Esophagus muscularis mucosa (tissue), 3 donors: ENCODE results near the gene PHF19.

ENCODE experiments used
- CTCF ChIP-seq, 3 experiments: fragments of 200-600 bp in 2 of 3; fragments of 450-650 bp in 1 of 3; sonication (generic) in 2 of 3; IDR thresholded peaks; one replicate each; pipeline ENCODE4 v1.5.1; 2017 to 2019; ENCODE audit warnings: antibody characterized with exemption in 3 of 3, mild to moderate bottlenecking in 2 of 3, moderate library complexity in 1 of 3
- POLR2A ChIP-seq: fragments of 450-650 bp; IDR thresholded peaks from one replicate; pipeline ENCODE4 v1.6.1; 2017; ENCODE audit warnings: antibody characterized with exemption, moderate library complexity, mild to moderate bottlenecking, low read depth

GRCh38 chr9:120920806-120921178 lies 43.8 kb upstream of the PHF19 start:
- no peak for TF ChIP-seq CTCF (IDR thresholded peaks at IDR 0.05)
- TF ChIP-seq POLR2A, result no peak
